Left renal pelvis (tissue), 4 donors: ENCODE results near the gene NLRC3. TPM values are rescaled to one million over a fixed set of nuclear protein-coding genes. Genes with fewer than 3 reads are reported as not detected.
"Not testable (repeated sequence)": the region's sequence is repeated elsewhere in the genome, so short reads cannot be mapped to it uniquely, and the experiment has no call there.

Experiments
- DNase-seq, 4 donors: peaks; one replicate each; pipeline ENCODE4 v3.0.0-alpha.2; 2013; ENCODE audit warnings: low read depth in 4 of 4, low spot score in 3 of 4
- polyA plus RNA-seq, 4 donors: library from polyadenylated mRNA; unstranded; fragments of 120-200 nt; gene quantifications; one replicate each; pipeline ENCODE4 v1.2.1, GENCODE V29; 2013; ENCODE audit not compliant: insufficient read length in 4 of 4

NLRC3 gene
- polyA plus RNA-seq, 4 donors, result 1.3 to 2.3 (median 1.7) TPM

- no peak for DNase-seq
These were observed 58.8 kb downstream of the NLRC3 start for GRCh38 chr16:3518292-3518985.

- DNase-seq, result no peak
These were observed 61.3 kb downstream of the NLRC3 start for GRCh38 chr16:3515897-3516296.

DNA sequence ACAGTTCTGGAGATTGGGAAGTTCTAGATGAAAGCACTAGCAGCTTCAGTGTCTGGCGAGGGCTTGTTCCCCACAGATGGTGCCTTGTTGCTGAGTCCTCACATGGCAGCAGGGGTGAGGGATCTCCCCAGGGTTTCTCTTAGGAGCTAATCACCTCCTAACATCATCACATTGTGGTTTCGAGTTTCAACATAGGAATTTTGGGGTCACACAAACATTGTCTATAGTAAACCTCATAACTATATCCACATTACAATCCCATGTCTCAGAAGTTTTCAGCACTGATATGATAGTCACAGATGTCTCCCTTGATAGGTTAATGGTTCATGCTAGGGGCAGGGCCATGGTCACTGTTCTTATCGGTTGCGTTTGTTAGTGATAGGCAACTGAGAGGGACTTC, 62.6 kb downstream of the NLRC3 start:
- no peak for DNase-seq

DNA sequence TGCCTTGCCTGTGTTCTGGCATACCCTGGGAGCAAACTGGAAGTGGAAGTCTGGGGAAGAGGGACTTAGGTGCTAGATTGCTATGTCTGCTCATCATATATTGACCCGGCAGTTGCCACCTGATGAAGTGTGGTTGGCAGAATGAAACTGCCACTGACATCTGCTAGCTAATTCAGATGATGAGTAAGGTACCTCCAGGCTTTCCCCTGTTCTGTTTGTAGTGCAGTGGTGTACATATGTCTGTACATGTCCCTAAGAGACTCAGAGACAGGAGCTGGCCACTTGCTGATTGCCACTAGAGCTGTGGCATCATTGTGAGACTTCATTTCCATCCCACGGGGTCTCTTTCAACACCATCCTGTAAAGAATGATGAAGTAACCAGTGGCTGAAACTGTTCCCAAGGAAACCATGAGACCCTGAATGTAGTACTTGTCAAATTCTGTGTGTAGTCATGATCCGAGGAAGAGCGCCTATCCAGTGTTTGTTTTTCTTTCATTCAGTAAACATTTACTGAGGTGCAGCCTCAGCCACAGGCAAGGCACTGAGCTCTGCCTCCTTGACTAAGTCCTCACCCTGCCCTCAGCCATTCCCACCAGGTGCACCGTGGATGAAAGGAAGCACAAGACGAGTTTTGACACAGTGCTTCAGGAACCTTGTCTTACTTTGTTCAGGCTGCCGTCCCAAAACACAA, 63.2 kb downstream of the NLRC3 start:
- no peak for DNase-seq

- DNase-seq, result no peak
These were observed 65.7 kb downstream of the NLRC3 start for GRCh38 chr16:3511286-3512180.

- no peak for DNase-seq
These were observed 66.8 kb downstream of the NLRC3 start for GRCh38 chr16:3510416-3510815.

- no peak for DNase-seq
These were observed 67.7 kb downstream of the NLRC3 start for GRCh38 chr16:3509470-3509928.

DNA sequence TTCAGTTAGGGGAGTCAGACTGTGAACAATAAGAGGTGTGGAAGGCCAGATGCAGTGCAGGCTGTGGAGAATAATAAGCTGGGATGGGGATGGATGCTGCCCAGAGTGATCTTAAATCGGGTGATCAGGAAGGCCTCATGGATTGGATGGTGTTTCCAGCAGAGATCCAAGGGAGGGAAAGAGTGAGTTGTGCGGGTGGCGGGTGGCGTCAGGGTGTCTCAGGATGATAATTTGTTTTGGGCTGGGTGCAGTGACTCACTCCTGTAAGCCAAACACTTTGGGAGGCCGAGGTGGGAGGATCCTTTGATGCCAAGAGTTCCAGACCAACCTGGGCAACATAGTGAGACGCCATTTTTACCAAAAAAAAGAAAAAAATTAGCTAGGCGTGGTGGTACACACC, 68.5 kb downstream of the NLRC3 start:
- DNase-seq, result no peak

GRCh38 chr16:3503523-3503922, 73.7 kb downstream of the NLRC3 start:
- DNase-seq, result no peak

GRCh38 chr16:3501783-3502400, 75.3 kb downstream of the NLRC3 start:
- DNase-seq, result no peak

GRCh38 chr16:3501412-3501761, 75.8 kb downstream of the NLRC3 start:
- DNase-seq, result not testable (repeated sequence)

GRCh38 chr16:3498988-3499387, 78.2 kb downstream of the NLRC3 start:
- DNase-seq, result no peak

- DNase-seq, result no peak
These were observed 79.4 kb downstream of the NLRC3 start for GRCh38 chr16:3497771-3498170.

DNA sequence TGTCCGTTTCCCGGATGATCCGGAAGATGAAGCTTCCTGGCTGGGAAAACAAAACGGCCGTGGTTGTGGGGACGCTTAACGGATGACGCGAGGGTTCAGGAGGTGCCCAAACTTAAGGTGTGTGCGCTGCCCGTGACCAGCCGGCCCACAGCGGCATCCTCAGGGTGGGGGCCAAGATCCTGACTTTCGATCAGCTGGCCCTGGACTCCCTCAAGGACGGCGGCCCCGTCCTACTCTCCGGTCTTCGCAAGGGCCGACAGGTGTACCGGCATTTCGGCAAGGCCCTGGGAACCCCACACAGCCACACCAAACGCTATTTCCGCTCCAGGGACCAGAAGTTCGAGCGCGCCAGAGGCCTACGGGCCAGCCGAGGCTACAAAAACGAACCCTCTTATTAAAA, 80.8 kb downstream of the NLRC3 start:
- DNase-seq, result no peak

DNA sequence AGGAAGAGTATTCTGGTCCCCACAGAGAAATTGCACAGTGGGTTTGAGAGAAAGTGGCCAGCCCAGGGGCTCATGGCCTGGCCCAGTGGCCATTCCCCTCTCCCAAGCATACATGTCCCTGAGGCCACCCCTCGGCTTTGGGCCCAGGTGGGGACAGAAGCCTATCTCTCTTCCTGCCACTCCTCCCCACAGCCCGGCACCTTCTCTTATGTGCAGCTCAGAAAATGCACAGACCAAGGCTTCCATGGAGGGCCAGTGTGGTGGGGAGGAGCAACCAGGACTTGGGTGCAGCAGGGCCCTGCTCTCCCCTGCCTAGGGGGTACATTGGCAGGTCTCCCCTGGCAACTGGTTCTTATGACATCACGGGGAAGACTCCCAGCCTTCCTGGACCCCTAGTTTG, 82.0 kb downstream of the NLRC3 start, which contains the start of gene C16orf90:
Gene C16orf90 (minus strand): TSS at position 314 of the 400 bp plus-strand sequence. CDS start 68 bp downstream, at position 246.
- no peak for DNase-seq

GRCh38 chr16:3494386-3494973, 82.7 kb downstream of the NLRC3 start:
- no peak for DNase-seq

- DNase-seq, result no peak
These were observed 84.8 kb downstream of the NLRC3 start for GRCh38 chr16:3492356-3492755.

- no peak for DNase-seq
These were observed 86.1 kb downstream of the NLRC3 start for GRCh38 chr16:3490911-3491629.
